GM18498 (cell line): ENCODE measurements around the gene SCAF11.

Source experiments
- ATAC-seq: cut with Tn5 transposase; IDR thresholded peaks from one replicate; pipeline ENCODE4 v1.9.1; 2021; ENCODE audit warnings: mild to moderate bottlenecking, moderate library complexity; ENCODE audit not compliant: unreplicated experiment

SCAF11 gene

GRCh38 chr12:45933504-45933903 is 56.9 kb downstream of the SCAF11 start:
- ATAC-seq, result no peak

DNA sequence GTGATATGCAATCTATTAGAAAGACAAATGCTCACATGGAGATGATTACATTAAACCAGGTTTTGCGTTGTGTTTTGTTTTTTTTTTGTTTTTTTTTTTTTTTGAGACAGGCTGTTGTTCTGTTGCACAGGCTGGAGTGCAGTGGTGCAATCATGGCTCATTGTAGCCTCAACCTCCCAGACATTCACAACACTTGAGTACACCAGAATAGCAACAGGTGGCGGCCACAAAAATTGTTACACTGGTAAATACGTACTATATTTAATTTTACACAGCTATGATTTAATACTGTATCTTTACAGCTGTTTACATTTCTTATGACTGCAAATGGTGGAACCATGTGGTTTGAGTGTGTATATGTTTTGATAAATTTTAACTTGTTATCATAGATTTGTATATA is 60.0 kb downstream of the SCAF11 start:
- ATAC-seq, result no peak

GRCh38 chr12:45928309-45928708 is 62.1 kb downstream of the SCAF11 start:
- no peak for ATAC-seq

- no peak for ATAC-seq
Measured at GRCh38 chr12:45918818-45919217, 71.6 kb downstream of the SCAF11 start.

- no peak for ATAC-seq
Measured at GRCh38 chr12:45915405-45915804, 75.0 kb downstream of the SCAF11 start.

- no peak for ATAC-seq
Measured at GRCh38 chr12:45914090-45914489, 76.3 kb downstream of the SCAF11 start.

DNA sequence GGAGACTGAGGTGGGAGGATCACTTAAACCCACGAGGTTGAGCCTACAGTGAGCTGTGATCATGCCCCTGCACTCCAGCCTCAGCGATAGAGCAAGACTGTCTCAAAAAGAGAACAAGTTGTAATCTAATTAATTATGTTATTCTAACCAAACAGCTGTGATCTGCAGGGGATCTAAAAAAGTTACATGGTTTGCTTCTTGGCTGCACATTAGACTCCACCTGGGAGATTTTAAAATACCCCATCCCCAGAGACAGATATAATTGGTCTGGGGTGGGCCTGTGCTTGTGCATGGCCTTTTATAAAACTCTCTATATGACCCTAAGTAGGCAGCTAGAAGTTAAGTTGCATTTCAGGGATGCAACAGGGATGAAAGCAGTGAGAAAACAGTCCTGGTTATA is 76.7 kb downstream of the SCAF11 start:
- no peak for ATAC-seq

GRCh38 chr12:45912774-45913173 is 77.6 kb downstream of the SCAF11 start:
- no peak for ATAC-seq

- ATAC-seq, result no peak
Measured at GRCh38 chr12:45909041-45909713, 81.2 kb downstream of the SCAF11 start.

- peak; percentile 81 for ATAC-seq
Measured at GRCh38 chr12:45907955-45908354, 82.4 kb downstream of the SCAF11 start.

- ATAC-seq, result no peak
Measured at GRCh38 chr12:45898094-45898493, 92.3 kb downstream of the SCAF11 start.

GRCh38 chr12:45895961-45896360 is 94.4 kb downstream of the SCAF11 start:
- no peak for ATAC-seq

DNA sequence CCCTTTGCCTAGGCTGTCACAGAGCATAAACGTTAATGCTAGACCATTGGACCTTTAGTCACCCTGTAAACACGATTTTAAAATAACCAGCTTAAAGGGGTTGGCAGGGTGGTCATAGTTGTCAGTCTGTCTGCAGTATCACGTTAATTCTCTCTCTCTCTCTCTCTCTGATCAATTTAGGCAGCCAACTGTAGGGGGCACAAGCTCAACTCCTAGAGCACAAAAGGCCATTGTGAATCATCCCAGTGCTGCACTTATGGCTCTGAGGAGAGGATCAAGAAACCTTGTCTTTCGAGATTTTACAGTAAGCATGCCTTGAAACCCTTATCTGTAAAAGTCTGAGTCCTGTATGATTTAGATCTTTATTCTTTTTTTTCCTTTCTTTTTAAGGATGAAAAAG is 97.1 kb downstream of the SCAF11 start:
- ATAC-seq, result no peak

- no peak for ATAC-seq
Measured at GRCh38 chr12:45890276-45890675, 100.1 kb downstream of the SCAF11 start.

DNA sequence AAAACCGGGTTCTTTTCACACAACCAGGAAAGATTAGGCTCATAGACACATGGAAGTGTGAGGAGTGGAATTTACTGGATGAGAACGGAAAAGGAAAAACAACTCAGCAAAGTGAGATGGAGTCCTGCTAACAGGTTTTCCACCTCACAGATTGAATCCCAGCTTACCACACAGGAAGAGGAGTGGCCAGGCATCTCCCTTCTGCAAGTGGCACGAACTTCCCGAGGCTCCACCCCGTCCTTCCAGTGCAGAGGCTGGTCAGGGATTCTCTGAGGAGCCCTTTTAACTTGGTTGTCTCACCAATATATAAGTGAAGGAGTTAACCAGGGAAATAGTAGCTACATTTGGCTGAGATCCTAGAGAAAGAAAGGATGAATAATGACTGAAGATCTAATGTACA is 102.8 kb downstream of the SCAF11 start:
- no peak for ATAC-seq

DNA sequence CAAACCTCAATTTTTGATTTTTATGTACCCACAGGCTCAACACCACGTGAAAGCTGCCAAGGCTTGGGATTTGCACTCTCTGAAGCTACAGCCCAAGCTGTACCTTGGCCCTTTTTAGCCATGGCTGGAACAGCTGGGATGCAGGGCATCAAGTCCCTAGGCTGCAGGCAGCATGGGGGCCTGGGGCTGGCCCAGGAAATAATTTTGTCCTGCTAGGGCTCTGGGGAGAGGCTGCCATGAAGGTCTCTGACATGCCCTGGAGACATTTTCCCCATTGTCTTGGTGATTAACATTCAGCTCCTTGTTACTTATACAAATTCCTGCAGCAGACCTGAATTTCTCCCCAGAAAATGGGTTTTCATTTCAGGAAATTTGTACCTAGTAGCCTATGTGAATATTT is 103.7 kb downstream of the SCAF11 start:
- ATAC-seq, result no peak

- ATAC-seq, result no peak
Measured at GRCh38 chr12:45883187-45883586, 107.2 kb downstream of the SCAF11 start.

- no peak for ATAC-seq
Measured at GRCh38 chr12:45880533-45880932, 109.8 kb downstream of the SCAF11 start.

DNA sequence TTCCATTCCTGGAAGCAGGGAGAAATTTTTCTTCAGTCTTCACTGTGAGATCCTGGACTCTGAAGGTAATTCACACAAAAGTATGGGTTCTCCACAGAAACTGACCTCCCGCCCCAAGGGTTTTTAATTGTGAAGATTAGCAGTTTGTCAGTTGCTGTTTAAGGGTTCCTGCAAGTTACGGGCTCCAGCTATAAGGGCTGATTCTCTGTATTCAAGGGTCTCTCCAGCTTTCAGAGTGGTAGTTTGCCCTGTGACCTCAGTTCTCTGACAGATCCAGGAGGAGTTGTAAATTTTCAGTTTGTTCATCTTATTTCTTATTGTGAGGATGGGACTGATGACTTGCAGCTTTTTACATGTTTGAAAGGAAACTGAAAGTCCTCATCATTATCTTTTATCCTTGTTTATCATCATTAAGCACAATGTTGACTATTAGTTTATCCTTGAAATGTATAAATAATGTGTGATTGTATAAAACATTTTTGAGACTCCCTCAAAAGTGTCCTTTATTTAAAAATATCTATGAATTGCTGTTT is 110.9 kb downstream of the SCAF11 start:
- ATAC-seq, result no peak

GRCh38 chr12:45878630-45879255 is 111.6 kb downstream of the SCAF11 start:
- ATAC-seq, result no peak

DNA sequence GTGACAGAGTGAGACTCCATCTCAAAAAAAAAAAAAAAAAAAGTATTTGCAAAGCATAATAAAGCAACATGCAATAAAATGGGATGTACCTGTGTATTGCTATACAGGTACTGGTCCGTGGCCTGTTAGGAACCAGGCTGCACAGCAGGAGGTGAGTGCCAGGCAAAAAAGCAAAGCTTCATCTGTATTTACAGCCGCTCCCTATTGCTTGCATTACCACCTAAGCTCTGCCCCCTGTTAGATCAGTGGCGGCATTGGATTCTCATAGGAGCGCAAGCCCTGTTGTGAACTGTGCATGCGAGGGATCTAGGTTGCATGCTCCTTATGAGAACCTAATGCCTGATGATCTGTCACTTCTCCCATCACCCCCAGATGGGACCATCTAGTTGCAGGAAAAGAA is 113.3 kb downstream of the SCAF11 start:
- no peak for ATAC-seq

DNA sequence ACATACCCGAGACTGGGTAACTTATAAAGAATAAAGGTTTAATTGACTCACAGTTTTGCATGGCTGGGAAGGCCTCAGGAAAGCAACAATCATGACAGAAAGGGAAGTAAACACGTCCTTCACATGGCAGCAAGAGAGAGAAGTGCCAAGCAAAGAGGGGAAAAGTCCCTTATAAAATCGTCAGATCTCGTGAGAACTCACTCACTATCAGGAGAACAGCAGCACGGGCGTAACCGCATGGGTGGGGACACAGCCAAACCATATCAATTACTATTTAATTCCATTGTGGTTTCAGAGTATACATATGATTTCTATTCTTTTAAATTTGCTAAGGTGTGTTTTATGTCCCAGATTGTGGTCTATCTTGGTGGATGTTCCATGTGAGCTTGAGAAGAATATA is 117.9 kb downstream of the SCAF11 start:
- ATAC-seq, result no peak
